Stimulated activated CD4-positive, alpha-beta T cell treated with anti-CD3 and anti-CD28 coated beads, Interleukin-1b, Interleukin-23, amount 100 ng/mL, for 24 hours (primary cell): ENCODE measurements around the gene CCNE1.
A peak's percentile ranks its signal among the peaks of the same experiment; 100 is the strongest.
"Not testable (repeated sequence)": the region's sequence is repeated elsewhere in the genome, so short reads cannot be mapped to it uniquely, and the experiment has no call there.

ENCODE experiments used
- DNase-seq, 4 experiments: peaks; one replicate each; pipeline ENCODE4 v3.0.0-alpha.2; 2020; ENCODE audit warnings: low read depth in 4 of 4, low spot score in 1 of 4

The CCNE1 gene

DNA sequence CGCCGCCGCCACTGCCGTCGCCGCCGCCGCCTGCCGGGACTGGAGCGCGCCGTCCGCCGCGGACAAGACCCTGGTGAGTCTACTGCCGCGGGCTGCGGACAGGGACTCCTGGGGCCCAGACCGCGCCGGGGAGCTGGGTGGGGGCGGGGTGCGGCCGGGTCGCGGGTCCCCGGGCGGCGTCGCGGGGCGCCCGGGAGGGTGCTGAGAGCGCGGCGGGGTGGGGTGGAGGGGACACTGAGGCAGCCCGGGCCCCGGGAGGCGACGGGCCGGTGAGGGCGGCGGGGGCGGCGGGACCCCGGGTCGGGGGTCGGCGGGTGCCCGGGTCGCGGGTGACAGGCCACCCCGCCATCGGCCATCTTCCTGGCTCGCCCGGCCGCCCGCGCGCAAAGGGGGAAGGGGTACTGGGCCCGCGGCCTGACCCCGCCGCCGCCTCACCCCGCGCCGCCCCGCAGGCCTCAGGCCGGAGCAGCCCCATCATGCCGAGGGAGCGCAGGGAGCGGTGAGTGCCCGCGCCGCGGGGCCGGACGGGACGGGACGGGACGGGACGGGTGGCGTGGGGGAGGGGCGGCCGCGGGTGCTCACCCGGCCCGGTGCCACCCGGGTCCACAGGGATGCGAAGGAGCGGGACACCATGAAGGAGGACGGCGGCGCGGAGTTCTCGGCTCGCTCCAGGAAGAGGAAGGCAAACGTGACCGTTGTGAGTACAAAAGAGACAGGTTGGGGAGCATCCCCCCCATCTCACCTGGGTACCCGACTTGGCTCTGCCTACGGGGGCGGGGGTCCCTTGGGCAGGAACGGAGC lies 489 bp downstream of the CCNE1 start:
- DNase-seq: no peak

- no peak for DNase-seq
These were observed 1.1 kb downstream of the CCNE1 start for GRCh38 chr19:29812881-29813275.

- DNase-seq: no peak
These were observed 1.9 kb downstream of the CCNE1 start for GRCh38 chr19:29813642-29814041.

- DNase-seq: no peak
These were observed 3.4 kb downstream of the CCNE1 start for GRCh38 chr19:29815231-29815630.

- DNase-seq: no peak
These were observed 5.5 kb downstream of the CCNE1 start for GRCh38 chr19:29817316-29817715.

GRCh38 chr19:29819300-29819699 lies 7.5 kb downstream of the CCNE1 start:
- no peak for DNase-seq

GRCh38 chr19:29819986-29820385 lies 8.2 kb downstream of the CCNE1 start:
- no peak for DNase-seq

DNA sequence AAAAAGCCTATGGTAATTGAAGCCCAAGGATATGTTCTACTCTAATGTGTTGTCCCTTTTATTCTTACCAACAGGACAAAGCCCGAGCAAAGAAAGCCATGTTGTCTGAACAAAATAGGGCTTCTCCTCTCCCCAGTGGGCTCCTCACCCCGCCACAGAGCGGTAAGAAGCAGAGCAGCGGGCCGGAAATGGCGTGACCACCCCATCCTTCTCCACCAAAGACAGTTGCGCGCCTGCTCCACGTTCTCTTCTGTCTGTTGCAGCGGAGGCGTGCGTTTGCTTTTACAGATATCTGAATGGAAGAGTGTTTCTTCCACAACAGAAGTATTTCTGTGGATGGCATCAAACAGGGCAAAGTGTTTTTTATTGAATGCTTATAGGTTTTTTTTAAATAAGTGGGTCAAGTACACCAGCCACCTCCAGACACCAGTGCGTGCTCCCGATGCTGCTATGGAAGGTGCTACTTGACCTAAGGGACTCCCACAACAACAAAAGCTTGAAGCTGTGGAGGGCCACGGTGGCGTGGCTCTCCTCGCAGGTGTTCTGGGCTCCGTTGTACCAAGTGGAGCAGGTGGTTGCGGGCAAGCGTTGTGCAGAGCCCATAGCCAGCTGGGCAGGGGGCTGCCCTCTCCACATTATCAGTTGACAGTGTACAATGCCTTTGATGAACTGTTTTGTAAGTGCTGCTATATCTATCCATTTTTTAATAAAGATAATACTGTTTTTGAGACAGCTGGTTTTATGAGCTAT lies 12.0 kb downstream of the CCNE1 start:
- DNase-seq: no peak

DNA sequence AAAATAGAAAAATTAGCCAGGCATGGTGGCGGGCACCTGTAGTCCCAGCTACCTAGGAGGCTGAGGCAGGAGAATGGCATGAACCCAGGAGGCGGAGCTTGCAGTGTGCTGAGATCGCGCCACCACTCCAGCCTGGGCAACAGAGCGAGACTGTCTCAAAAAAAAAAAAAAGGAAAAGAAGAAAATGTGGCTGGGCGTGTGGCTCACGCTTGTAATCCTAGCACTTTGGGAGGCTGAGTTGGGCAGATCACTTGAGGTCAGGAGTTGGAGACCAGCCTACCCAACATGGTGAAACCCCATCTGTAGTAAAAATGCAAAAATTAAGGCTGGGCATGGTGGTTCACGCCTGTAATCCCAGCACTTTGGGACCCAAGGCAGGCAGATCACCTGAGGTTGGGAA lies 13.5 kb downstream of the CCNE1 start:
- not testable (repeated sequence) for DNase-seq

DNA sequence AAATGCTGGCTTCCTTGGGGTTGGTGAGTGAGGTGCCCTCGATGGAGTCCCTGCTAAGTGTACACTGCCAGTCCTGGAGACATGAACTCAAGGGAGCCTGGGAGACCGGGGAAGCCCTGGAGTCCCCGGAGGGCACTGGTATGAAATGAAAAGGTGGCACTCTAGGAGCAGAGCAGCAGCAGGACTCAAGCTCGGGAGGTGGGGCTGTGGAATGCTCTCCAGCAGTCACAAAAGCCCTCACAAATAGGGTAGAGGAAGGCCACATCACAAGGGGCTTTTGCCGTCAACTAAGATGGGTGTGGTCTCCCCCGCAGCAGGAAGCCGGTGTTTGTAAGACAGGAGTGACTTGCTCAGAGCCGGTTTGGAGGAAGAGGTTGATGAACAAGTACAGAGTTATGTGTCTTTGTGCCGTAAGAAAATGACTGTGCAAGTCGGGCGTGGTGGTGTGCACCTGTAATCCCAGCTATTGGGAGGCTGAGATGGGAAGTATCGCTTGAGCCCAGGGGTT lies 19.3 kb downstream of the CCNE1 start:
- peak in 1 of 4 experiments; percentile 37 for DNase-seq

- no peak for DNase-seq
These were observed 19.9 kb downstream of the CCNE1 start for GRCh38 chr19:29831686-29832085.

DNA sequence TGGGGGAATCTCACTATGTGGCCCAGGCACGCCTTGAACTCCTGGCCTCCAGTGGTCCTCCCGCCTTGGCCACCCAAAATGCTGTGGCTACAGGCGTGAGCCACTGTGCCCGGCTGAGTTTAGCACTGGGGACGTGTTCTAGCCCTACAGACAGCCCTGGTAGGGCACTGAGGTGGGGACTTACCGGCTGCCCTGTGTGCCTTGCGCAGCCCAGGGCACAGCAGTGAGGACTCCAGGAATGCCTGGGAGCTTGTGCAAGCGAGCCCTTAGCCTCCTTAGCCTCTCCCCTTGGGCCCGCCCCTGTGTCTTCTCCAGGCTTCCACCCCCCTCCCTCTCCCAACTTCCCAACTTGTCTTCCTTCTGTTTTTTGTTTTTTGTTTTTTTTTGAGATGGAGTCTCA lies 21.0 kb downstream of the CCNE1 start:
- DNase-seq: no peak

DNA sequence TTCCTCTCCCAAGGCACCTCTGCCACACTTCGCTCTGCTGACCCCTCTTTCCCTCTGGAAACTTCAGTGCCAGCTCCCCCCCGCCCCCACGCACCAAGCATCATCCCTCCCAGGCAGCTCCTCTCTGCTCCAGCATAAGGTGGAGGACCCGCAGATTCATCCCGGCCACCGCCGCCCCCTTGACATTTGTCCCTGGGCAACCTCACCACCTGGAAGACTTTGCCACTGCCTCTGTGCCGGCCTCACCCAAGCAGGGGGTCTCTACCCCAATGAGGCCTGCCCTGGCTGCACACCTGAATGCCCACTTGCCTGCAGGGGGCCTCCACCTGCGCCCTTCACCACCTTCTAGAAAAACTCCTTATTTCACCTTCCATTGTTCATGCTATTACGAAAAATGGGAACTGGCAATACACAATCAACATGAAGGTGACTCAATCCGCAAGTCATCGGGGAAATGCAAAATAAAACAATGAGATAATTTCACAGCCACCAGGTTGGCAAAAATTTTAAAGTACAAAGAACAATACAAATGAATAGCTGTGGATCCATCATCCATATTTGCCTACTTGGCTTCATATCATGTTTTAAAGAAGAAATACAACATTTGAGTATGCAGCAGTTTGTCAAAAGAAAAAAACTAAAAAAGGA lies 21.9 kb downstream of the CCNE1 start:
- DNase-seq: no peak

DNA sequence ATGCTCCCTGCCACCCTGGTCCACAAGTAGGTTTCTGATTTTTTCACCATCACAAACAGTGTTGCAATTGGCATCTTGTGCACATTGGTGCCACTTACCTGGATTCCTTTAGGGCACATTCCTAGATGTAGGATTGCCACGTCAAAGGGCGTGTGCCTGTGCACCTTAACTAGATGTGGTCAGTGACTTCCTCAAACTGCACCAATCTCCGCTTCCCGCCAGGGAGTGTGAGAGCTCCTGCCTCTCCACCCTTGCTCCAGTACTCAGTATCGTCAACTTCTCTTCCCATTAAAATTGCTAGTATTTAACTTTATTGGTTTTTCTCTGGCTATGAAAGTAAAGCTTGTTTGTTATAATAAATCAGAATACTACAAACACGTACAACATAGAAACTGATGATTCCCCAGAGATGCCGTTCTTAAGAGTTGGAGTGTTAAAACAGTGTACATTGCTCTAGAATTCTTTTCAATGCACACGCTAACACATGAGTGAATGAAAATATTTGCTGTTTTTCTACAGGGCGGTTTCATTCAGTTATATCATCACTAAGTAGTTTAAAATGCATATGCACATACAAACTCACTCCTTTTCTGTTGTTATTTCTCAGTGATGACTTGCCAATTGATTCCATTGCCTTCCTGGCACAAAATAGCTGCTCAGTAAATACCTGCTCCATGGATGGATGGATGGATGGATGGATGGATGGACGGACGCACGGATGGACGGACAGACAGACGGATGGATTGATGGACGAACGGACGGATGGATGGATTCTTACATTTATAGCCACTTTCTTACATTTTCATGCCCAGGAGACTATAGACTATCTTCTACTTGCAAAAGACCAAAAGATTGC lies 23.4 kb downstream of the CCNE1 start:
- DNase-seq: no peak

DNA sequence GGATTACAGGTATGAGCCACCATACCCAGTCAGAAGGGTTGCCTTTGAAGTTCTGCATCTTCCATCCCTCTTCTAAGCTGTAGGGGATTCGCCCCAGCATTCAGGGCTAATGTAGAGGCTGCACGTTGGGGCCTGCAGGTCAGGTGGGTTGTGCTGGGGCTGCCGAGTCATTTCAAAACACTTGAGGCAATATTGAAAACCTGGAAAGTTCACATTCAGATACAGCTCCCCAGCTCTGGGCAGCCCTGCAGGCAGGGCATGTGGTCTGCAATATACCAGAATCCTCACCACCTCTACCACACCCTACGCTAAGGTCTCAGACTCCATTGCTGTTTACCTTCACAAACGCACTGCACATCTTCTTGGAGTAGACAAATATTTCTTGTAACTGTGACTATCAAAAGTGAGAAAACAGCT lies 24.6 kb downstream of the CCNE1 start:
- DNase-seq: no peak

DNA sequence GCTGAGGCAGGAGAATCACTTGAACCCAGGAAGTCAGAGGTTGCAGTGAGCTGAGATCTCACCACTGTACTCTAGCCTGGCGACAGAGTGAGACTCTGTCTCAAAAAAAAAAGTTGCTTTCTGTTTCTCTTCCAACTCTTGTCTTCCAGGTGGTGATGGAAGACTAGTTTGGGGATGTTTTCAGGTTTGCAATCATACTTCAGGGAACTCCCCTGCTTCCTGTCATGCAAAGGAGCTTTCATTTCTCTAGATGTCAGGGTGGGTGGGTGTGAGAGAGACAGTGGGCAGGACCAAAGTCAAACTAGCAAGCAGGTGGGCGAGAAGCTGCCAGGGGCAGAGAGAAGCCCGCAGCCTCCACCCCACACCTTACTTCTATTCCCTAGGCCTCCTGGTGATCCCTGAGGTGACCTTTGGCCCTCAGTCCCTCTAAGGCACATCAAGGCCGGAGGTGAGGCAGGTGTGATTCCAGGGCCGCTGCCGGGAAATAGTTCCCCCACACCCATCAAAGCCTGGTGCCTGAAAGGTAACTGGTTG lies 25.7 kb downstream of the CCNE1 start:
- peak in 2 of 4 experiments; percentile 29 to 33 for DNase-seq

- no peak for DNase-seq
These were observed 26.2 kb downstream of the CCNE1 start for GRCh38 chr19:29837996-29838395.

- no peak for DNase-seq
These were observed 28.5 kb downstream of the CCNE1 start for GRCh38 chr19:29840066-29840950.

DNA sequence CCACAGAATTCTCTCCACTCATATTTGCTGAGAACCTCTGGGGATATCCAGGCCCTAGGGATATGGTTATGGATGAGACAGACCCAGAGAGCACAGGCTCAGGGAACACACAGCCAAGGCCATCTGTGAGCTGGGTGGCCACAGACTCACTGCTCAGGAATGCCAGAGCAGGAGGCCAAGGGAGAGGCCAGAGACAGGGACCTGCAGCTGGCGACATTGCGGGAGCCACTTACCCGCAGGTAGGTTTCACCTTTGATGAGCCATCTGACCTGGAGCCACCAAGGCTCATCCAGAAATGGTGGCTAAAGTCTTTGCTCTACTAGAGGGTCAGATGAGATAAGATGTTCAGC lies 29.4 kb downstream of the CCNE1 start:
- no peak for DNase-seq
